Activated B cell treated with CpG ODN at 0.5 μM for 24 hours (primary cell): Measurements from ENCODE around the gene CLDN5. TPM values are rescaled to one million over a fixed set of nuclear protein-coding genes. Genes with fewer than 3 reads are reported as not detected.
"Not testable (repeated sequence)": the region's sequence is repeated elsewhere in the genome, so short reads cannot be mapped to it uniquely, and the experiment has no call there.

Experiments
- ATAC-seq: fragments of 200-7000 bp; cut with Tn5 transposase; one replicate; pipeline ENCODE4 v1.10.0; 2021; ENCODE audit warnings: low read depth, mild to moderate bottlenecking, moderate library complexity
- CTCF ChIA-PET: fragments of 350-600 bp; sonication (Branson Sonifier 250); formaldehyde crosslinking; loops from one replicate; lab custom pipeline; 2021; ENCODE audit warnings: antibody characterized with exemption; lab: Charles Lee
- POLR2A ChIA-PET: fragments of 350-600 bp; sonication (Branson Sonifier 250); formaldehyde crosslinking; loops from one replicate; lab custom pipeline; 2021; ENCODE audit warnings: antibody characterized with exemption; lab: Charles Lee
- DNase-seq: peaks from one replicate; pipeline ENCODE4 v3.0.0; 2022
- H3K27ac Mint-ChIP-seq: one replicate; pipeline ENCODE4 v1.8.0; 2020; ENCODE audit warnings: mixed read lengths
- H3K27me3 Mint-ChIP-seq: one replicate; pipeline ENCODE4 v1.8.0; 2021; ENCODE audit warnings: mixed read lengths
- H3K36me3 Mint-ChIP-seq: one replicate; pipeline ENCODE4 v1.8.0; 2021; ENCODE audit warnings: low read depth, mixed read lengths
- H3K4me1 Mint-ChIP-seq: one replicate; pipeline ENCODE4 v1.8.0; 2021; ENCODE audit warnings: mixed read lengths
- H3K4me3 Mint-ChIP-seq: one replicate; pipeline ENCODE4 v1.8.0; 2020; ENCODE audit warnings: mild to moderate bottlenecking, mixed read lengths
- H3K9me3 Mint-ChIP-seq: one replicate; pipeline ENCODE4 v1.8.0; 2020; ENCODE audit warnings: mixed read lengths
- intact Hi-C: fragments of 100-400 bp; cut with micrococcal nuclease; formaldehyde crosslinking; loops from one replicate; pipeline ENCODE4 v1.15.1; 2024
- total RNA-seq: library from RNA; stranded (reverse); gene quantifications from 2 replicates; pipeline ENCODE4 v1.2.3, GENCODE V29; 2022
- TF ChIP-seq, protein P1 (sequence below): fragments of 200-600 bp; IDR thresholded peaks from one replicate; pipeline ENCODE4 v1.8.0; 2022; ENCODE audit warnings: antibody characterized with exemption, mild to moderate bottlenecking

Gene CLDN5
- total RNA-seq, 1 donor from 2014 or later = not detected

GRCh38 chr22:19553201-19553600, 29.0 kb upstream of the CLDN5 start:
- no peak for DNase-seq
- ATAC-seq = no peak
- Mint-ChIP-seq H3K27me3 (peaks cover 21% of the 10 kb centered on the region), H3K27ac (no peak overlapping the region), H3K4me1 (no peaks in the 10 kb centered on the region), H3K4me3 (no peak overlapping the region), H3K9me3 (no peaks in the 10 kb centered on the region), H3K36me3 (no peaks in the 10 kb centered on the region)
- ChIA-PET CTCF (no interaction called here), POLR2A (no interaction called here)
- intact Hi-C loops = no loop called here
- TF ChIP-seq, protein P1, sequence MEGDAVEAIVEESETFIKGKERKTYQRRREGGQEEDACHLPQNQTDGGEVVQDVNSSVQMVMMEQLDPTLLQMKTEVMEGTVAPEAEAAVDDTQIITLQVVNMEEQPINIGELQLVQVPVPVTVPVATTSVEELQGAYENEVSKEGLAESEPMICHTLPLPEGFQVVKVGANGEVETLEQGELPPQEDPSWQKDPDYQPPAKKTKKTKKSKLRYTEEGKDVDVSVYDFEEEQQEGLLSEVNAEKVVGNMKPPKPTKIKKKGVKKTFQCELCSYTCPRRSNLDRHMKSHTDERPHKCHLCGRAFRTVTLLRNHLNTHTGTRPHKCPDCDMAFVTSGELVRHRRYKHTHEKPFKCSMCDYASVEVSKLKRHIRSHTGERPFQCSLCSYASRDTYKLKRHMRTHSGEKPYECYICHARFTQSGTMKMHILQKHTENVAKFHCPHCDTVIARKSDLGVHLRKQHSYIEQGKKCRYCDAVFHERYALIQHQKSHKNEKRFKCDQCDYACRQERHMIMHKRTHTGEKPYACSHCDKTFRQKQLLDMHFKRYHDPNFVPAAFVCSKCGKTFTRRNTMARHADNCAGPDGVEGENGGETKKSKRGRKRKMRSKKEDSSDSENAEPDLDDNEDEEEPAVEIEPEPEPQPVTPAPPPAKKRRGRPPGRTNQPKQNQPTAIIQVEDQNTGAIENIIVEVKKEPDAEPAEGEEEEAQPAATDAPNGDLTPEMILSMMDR = no peak

DNA sequence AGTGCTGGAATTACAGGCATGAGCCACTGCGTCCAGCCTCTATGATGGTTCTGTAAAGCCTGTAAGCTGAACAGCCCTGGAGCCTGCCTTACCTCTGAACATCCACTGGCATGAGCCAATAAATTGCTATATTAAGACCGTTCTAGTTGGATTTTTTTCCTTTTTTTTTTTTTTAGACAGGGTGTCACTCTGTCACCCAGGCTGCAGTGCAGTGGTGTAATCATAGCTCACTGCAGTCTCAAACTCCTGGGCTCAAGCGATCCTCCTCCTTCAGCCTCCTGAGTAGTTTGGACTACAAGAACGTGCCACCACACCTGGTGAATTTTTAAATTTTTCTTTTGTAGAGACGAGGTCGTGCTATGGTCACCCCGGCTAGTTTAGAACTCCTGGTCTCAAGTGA, 26.2 kb upstream of the CLDN5 start:
- TF ChIP-seq, protein P1 = no peak
- Mint-ChIP-seq H3K4me1 (no peaks in the 10 kb centered on the region), H3K9me3 (no peaks in the 10 kb centered on the region), H3K27me3 (peaks cover 14% of the 10 kb centered on the region), H3K36me3 (no peaks in the 10 kb centered on the region), H3K4me3 (no peak overlapping the region), H3K27ac (no peak overlapping the region)
- no peak for DNase-seq
- ChIA-PET CTCF (no interaction called here), POLR2A (no interaction called here)
- ATAC-seq = no peak
- intact Hi-C loops = no loop called here

DNA sequence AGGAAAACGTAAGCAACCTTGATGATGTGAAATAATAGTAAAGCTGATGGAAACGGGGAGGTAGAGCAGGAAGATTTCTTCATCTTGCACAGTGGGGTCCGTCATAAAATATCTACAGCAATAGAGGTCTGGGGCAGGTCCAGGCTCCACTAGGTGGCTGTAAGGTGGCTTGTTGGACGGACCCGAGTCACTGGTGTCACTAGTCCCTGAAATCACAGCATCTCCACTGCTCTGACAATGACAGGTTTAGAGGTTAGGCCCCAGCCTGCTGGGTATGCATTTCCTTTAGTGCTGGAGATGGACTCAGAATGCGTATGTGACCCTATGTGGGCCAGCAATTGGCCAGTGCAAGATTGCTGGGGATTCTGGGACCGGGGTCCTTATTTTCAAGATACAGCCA, 25.2 kb upstream of the CLDN5 start:
- H3K27me3 Mint-ChIP-seq = peaks cover 9% of the 10 kb centered on the region
- H3K9me3 Mint-ChIP-seq = no peaks in the 10 kb centered on the region
- no peaks in the 10 kb centered on the region for H3K4me1 Mint-ChIP-seq
- intact Hi-C loops = no loop called here
- DNase-seq (no peak), ATAC-seq (no peak)
- TF ChIP-seq, protein P1 = no peak
- POLR2A ChIA-PET = no interaction called here
- H3K36me3 Mint-ChIP-seq = no peaks in the 10 kb centered on the region
- H3K4me3 Mint-ChIP-seq = no peak overlapping the region
- no peak overlapping the region for H3K27ac Mint-ChIP-seq
- CTCF ChIA-PET = no interaction called here

- no peak for DNase-seq
- TF ChIP-seq, protein P1 = no peak
- no peak overlapping the region for H3K4me3 Mint-ChIP-seq
- no peak overlapping the region for H3K27ac Mint-ChIP-seq
- H3K4me1 Mint-ChIP-seq = no peaks in the 10 kb centered on the region
- intact Hi-C loops = no loop called here
- H3K36me3 Mint-ChIP-seq = no peaks in the 10 kb centered on the region
- no peaks in the 10 kb centered on the region for H3K9me3 Mint-ChIP-seq
- ChIA-PET CTCF (no interaction called here), POLR2A (no interaction called here)
- no peak for ATAC-seq
- H3K27me3 Mint-ChIP-seq = peaks cover 5% of the 10 kb centered on the region
Measured at GRCh38 chr22:19548964-19549363, 24.8 kb upstream of the CLDN5 start.

DNA sequence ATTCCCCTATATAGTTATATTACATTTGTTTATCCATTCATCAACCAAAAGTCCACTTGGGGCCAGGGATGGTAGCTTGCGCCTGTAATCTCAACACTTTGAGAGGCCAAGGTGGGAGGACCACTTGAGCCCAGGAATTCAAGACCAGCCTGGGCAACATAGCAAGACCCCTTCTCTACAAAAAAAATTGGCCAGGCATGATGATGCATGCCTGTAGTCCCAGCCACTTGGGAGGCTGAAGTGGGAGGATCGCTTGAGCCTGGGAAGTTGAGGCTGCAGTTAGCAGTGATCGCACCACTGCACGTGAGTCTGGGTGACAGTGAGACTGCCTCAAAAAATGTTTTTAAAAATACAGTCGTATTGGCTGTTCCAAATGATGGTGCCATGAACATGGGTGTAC, 24.2 kb upstream of the CLDN5 start:
- intact Hi-C loops, DNase-seq, H3K27ac Mint-ChIP-seq, ATAC-seq, POLR2A ChIA-PET, H3K9me3 Mint-ChIP-seq, CTCF ChIA-PET, H3K27me3 Mint-ChIP-seq, H3K4me1 Mint-ChIP-seq, H3K4me3 Mint-ChIP-seq, H3K36me3 Mint-ChIP-seq: not testable (repeated sequence)

GRCh38 chr22:19547620-19548019, 23.4 kb upstream of the CLDN5 start:
- POLR2A ChIA-PET = no interaction called here
- no peak overlapping the region for H3K27ac Mint-ChIP-seq
- TF ChIP-seq, protein P1 = no peak
- H3K27me3 Mint-ChIP-seq = peaks cover 6% of the 10 kb centered on the region
- H3K4me1 Mint-ChIP-seq = no peaks in the 10 kb centered on the region
- ATAC-seq (no peak), DNase-seq (no peak)
- intact Hi-C loops = no loop called here
- H3K4me3 Mint-ChIP-seq = no peak overlapping the region
- H3K36me3 Mint-ChIP-seq = no peaks in the 10 kb centered on the region
- no peaks in the 10 kb centered on the region for H3K9me3 Mint-ChIP-seq
- CTCF ChIA-PET = no interaction called here
